Smooth muscle cell (in vitro differentiated cells): ENCODE results near the gene DIPK1A. TPM values are rescaled to one million over a fixed set of nuclear protein-coding genes. Genes with fewer than 3 reads are reported as not detected.

Experiments
- DNase-seq: peaks from one replicate; lab custom pipeline; 2025; ENCODE audit not compliant: unreplicated experiment; lab: John Stamatoyannopoulos, UW
- H2AFZ ChIP-seq: fragments of 200-600 bp; sonication (generic); 2 replicates; pipeline ENCODE4 v1.6.0; 2016; ENCODE audit warnings: antibody characterized with exemption, low read depth, mild to moderate bottlenecking
- H3F3A ChIP-seq: fragments of 200-600 bp; sonication (generic); 2 replicates; pipeline ENCODE4 v1.6.0; 2017; ENCODE audit warnings: antibody characterized with exemption, low read depth
- H3K27ac ChIP-seq: fragments of 200-600 bp; sonication (generic); 2 replicates; pipeline ENCODE4 v1.5.1; 2016; ENCODE audit warnings: low read depth, mild to moderate bottlenecking
- H3K27me3 ChIP-seq: fragments of 200-600 bp; sonication (generic); 2 replicates; pipeline ENCODE4 v1.6.1; 2016; ENCODE audit warnings: low read depth, mild to moderate bottlenecking
- H3K36me3 ChIP-seq: fragments of 200-600 bp; sonication (generic); 2 replicates; pipeline ENCODE4 v1.5.1; 2016; ENCODE audit warnings: low read depth
- H3K4me1 ChIP-seq: fragments of 200-600 bp; sonication (generic); 2 replicates; pipeline ENCODE4 v1.5.1; 2016; ENCODE audit warnings: low read depth
- H3K4me2 ChIP-seq: fragments of 200-600 bp; sonication (generic); 2 replicates; pipeline ENCODE4 v1.6.0; 2016; ENCODE audit warnings: mild to moderate bottlenecking
- H3K4me3 ChIP-seq: fragments of 200-600 bp; sonication (generic); 2 replicates; pipeline ENCODE4 v1.5.1; 2016; ENCODE audit warnings: mild to moderate bottlenecking
- H3K79me2 ChIP-seq: fragments of 200-600 bp; sonication (generic); 2 replicates; pipeline ENCODE4 v1.6.0; 2016; ENCODE audit warnings: low read depth, mild to moderate bottlenecking
- H3K9ac ChIP-seq: fragments of 200-600 bp; sonication (generic); 2 replicates; pipeline ENCODE4 v1.6.0; 2016; ENCODE audit warnings: low read depth
- H3K9me3 ChIP-seq: fragments of 200-600 bp; sonication (generic); replicated peaks from 2 replicates; pipeline ENCODE4 v1.5.1; 2016; ENCODE audit warnings: low read depth
- H4K20me1 ChIP-seq: fragments of 200-600 bp; sonication (generic); 2 replicates; pipeline ENCODE4 v1.6.0; 2016; ENCODE audit warnings: low read depth
- CTCF ChIP-seq: fragments of 200-600 bp; sonication (generic); IDR thresholded peaks from 2 replicates; pipeline ENCODE4 v1.5.1; 2017; ENCODE audit warnings: borderline replicate concordance, mild to moderate bottlenecking, antibody characterized with exemption; ENCODE audit not compliant: insufficient read depth, poor library complexity, severe bottlenecking
- WGBS: methylation state at CpG from one replicate; pipeline ENCODE4 v1.1.7; 2016; ENCODE audit warnings: low lambda C conversion rate; 5-methylcytosine and 5-hydroxymethylcytosine counted together
- polyA plus RNA-seq: library from polyadenylated mRNA; unstranded; fragments of >200 nt; fragmentation: Nextera tagmentation; extraction: Ambion mirVana; gene quantifications from 2 replicates; pipeline ENCODE4 v1.2.1, GENCODE V29; 2016
- total RNA-seq: library from RNA; depleted of rRNA; stranded (reverse); fragments of >200 nt; gene quantifications from 2 replicates; pipeline ENCODE4 v1.2.3, GENCODE V29; 2014

DIPK1A gene
- total and polyA plus RNA-seq, 2 experiments from 2014 or later: 7.3 to 8.3 TPM

- Histone ChIP-seq H3F3A (no peaks in the 10 kb centered on the region), H3K36me3 (no peaks in the 10 kb centered on the region), H3K4me2 (no peak overlapping the region), H3K9me3 (no peaks in the 10 kb centered on the region), H3K27ac (no peak overlapping the region), H3K79me2 (no peaks in the 10 kb centered on the region), H3K9ac (no peak overlapping the region), H4K20me1 (no peaks in the 10 kb centered on the region), H3K27me3 (no peaks in the 10 kb centered on the region), H2AFZ (no peak overlapping the region), H3K4me3 (no peak overlapping the region), H3K4me1 (no peaks in the 10 kb centered on the region)
- TF ChIP-seq CTCF: no peak
- DNase-seq: no peak
Measured at GRCh38 chr1:92854101-92854785, 107.0 kb downstream of the DIPK1A start.

- Histone ChIP-seq H3K4me2 (no peak overlapping the region), H3F3A (no peaks in the 10 kb centered on the region), H3K9ac (no peak overlapping the region), H3K4me3 (no peak overlapping the region), H3K27me3 (no peaks in the 10 kb centered on the region), H3K27ac (no peak overlapping the region), H2AFZ (no peak overlapping the region), H3K79me2 (no peaks in the 10 kb centered on the region), H3K9me3 (no peaks in the 10 kb centered on the region), H4K20me1 (no peaks in the 10 kb centered on the region), H3K36me3 (no peaks in the 10 kb centered on the region), H3K4me1 (no peaks in the 10 kb centered on the region)
- WGBS: 94% methylated on average over 2 of the region's 2 CpGs
- DNase-seq: no peak
- TF ChIP-seq CTCF: no peak
Measured at GRCh38 chr1:92853299-92853698, 108.0 kb downstream of the DIPK1A start.

GRCh38 chr1:92851729-92852128, 109.5 kb downstream of the DIPK1A start:
- Histone ChIP-seq H4K20me1 (no peaks in the 10 kb centered on the region), H3K27me3 (no peaks in the 10 kb centered on the region), H3K9me3 (no peaks in the 10 kb centered on the region), H3K79me2 (no peaks in the 10 kb centered on the region), H3F3A (no peaks in the 10 kb centered on the region), H2AFZ (no peak overlapping the region), H3K4me1 (no peaks in the 10 kb centered on the region), H3K9ac (no peak overlapping the region), H3K4me2 (no peak overlapping the region), H3K27ac (no peak overlapping the region), H3K36me3 (no peaks in the 10 kb centered on the region), H3K4me3 (no peak overlapping the region)
- DNase-seq: no peak
- 87% methylated on average over 2 of the region's 2 CpGs for WGBS
- TF ChIP-seq CTCF: no peak

- no peak for TF ChIP-seq CTCF
- H3K36me3 ChIP-seq: no peaks in the 10 kb centered on the region
- no peak overlapping the region for H3K4me3 ChIP-seq
- no peaks in the 10 kb centered on the region for H3K79me2 ChIP-seq
- H4K20me1 ChIP-seq: no peaks in the 10 kb centered on the region
- DNase-seq: no peak
- H3K4me2 ChIP-seq: no peak overlapping the region
- no peak overlapping the region for H3K27ac ChIP-seq
- H3K4me1 ChIP-seq: no peaks in the 10 kb centered on the region
- H2AFZ ChIP-seq: no peak overlapping the region
- no peaks in the 10 kb centered on the region for H3K9me3 ChIP-seq
- no peaks in the 10 kb centered on the region for H3F3A ChIP-seq
- no peaks in the 10 kb centered on the region for H3K27me3 ChIP-seq
- 97% methylated on average over 3 of the region's 3 CpGs for WGBS
- no peak overlapping the region for H3K9ac ChIP-seq
Measured at GRCh38 chr1:92850019-92850418, 111.2 kb downstream of the DIPK1A start.
